A673 (cell line): ENCODE results near the gene HNRNPK. TPM values are rescaled to one million over a fixed set of nuclear protein-coding genes. Genes with fewer than 3 reads are reported as not detected.

ENCODE experiments used
- BruUV-seq: library from RNA; stranded (reverse); fragments of 400-500 nt; replicated peaks from 2 replicates; lab custom pipeline; 2021; lab: Mats Ljungman, UMichigan
- CTCF ChIA-PET: fragments of 300-600 bp; sonication (Branson Sonifier 250); formaldehyde crosslinking; loops from one replicate; lab custom pipeline; 2022; ENCODE audit warnings: antibody characterized with exemption; lab: Charles Lee
- POLR2A ChIA-PET: fragments of 300-600 bp; sonication (Branson Sonifier 250); formaldehyde crosslinking; loops from one replicate; lab custom pipeline; 2022; ENCODE audit warnings: antibody characterized with exemption; ENCODE audit not compliant: low non-redundant PET; lab: Charles Lee
- DNase-seq: peaks from one replicate; pipeline ENCODE4 v3.0.0-alpha.2; 2015; ENCODE audit warnings: low spot score
- H3K27ac ChIP-seq: fragments of 200-600 bp; sonication (generic); 2 replicates; pipeline ENCODE4 v1.5.1; 2016; ENCODE audit warnings: mixed run types, low read depth, mild to moderate bottlenecking, mixed read lengths, antibody characterized with exemption, low read length; ENCODE audit not compliant: poor library complexity, severe bottlenecking
- H3K27me3 ChIP-seq: fragments of 200-600 bp; sonication (generic); replicated peaks from 2 replicates; pipeline ENCODE4 v1.6.1; 2017; ENCODE audit warnings: mixed run types, low read depth, mild to moderate bottlenecking, mixed read lengths, antibody characterized with exemption, low read length; ENCODE audit not compliant: insufficient read depth, poor library complexity
- H3K36me3 ChIP-seq: fragments of 200-600 bp; sonication (generic); 2 replicates; pipeline ENCODE4 v1.6.1; 2016; ENCODE audit warnings: mixed run types, mild to moderate bottlenecking, mixed read lengths, antibody characterized with exemption, low read length; ENCODE audit not compliant: insufficient read depth, poor library complexity, severe bottlenecking
- H3K4me1 ChIP-seq: fragments of 200-600 bp; sonication (generic); 2 replicates; pipeline ENCODE4 v1.6.1; 2017; ENCODE audit warnings: mixed run types, mild to moderate bottlenecking, mixed read lengths, antibody characterized with exemption, low read length; ENCODE audit not compliant: insufficient read depth, poor library complexity, severe bottlenecking
- H3K4me3 ChIP-seq: fragments of 200-600 bp; sonication (generic); 2 replicates; pipeline ENCODE4 v1.5.1; 2016; ENCODE audit warnings: low read depth, mixed run types, mild to moderate bottlenecking, mixed read lengths, low read length; ENCODE audit not compliant: poor library complexity, severe bottlenecking
- H3K9me3 ChIP-seq: fragments of 200-600 bp; sonication (generic); 2 replicates; pipeline ENCODE4 v1.6.1; 2016; ENCODE audit warnings: mixed run types, low read depth, mild to moderate bottlenecking, mixed read lengths, antibody characterized with exemption, low read length; ENCODE audit not compliant: poor library complexity, severe bottlenecking
- CTCF ChIP-seq: fragments of 300-800, 200-600 bp; sonication (generic); conservative IDR thresholded peaks from 2 replicates; pipeline ENCODE4 v1.5.1; 2017; ENCODE audit warnings: low read depth, mild to moderate bottlenecking, antibody characterized with exemption, low read length, moderate library complexity, mixed read lengths
- EZH2 ChIP-seq: fragments of 200-600 bp; sonication (generic); IDR thresholded peaks from 2 replicates; pipeline ENCODE4 v1.6.1; 2017; ENCODE audit warnings: borderline replicate concordance, low read depth, mild to moderate bottlenecking, mixed read lengths, antibody characterized with exemption, low read length; ENCODE audit not compliant: poor library complexity, severe bottlenecking
- intact Hi-C: fragments of 100-400 bp; cut with micrococcal nuclease; formaldehyde crosslinking; loops from one replicate; pipeline ENCODE4 v1.10.0; 2022; ENCODE audit not compliant: unreplicated experiment
- total RNA-seq: library from RNA; stranded (reverse); gene quantifications from 2 replicates; pipeline ENCODE4 v1.2.3, GENCODE V29; 2021

Gene HNRNPK
- total RNA-seq, 1 experiment from 2014 or later = 872 TPM

- peaks cover 5% of the 10 kb centered on the region for H3K4me1 ChIP-seq
- ChIA-PET CTCF (no interaction called here), POLR2A (interaction anchor here (0.6 kb wide), 1 partner anchor 9 kb away, joined by 8 read pairs; no protein-coding TSS in a partner anchor)
- H3K9me3 ChIP-seq = no peaks in the 10 kb centered on the region
- H3K36me3 ChIP-seq = peaks cover 11% of the 10 kb centered on the region
- no peak overlapping the region for H3K4me3 ChIP-seq
- H3K27ac ChIP-seq = no peak overlapping the region
- no peaks in the 10 kb centered on the region for H3K27me3 ChIP-seq
- TF ChIP-seq EZH2 (no peak), CTCF (no peak)
- DNase-seq = no peak
- intact Hi-C loops = no loop called here
- no TSS peak for BruUV-seq
Observed at GRCh38 chr9:83962165-83962564, 17.9 kb downstream of the HNRNPK start.

- BruUV-seq = no TSS peak
- intact Hi-C loops = no loop called here
- Histone ChIP-seq H3K27me3 (no peaks in the 10 kb centered on the region), H3K27ac (no peak overlapping the region), H3K36me3 (no peaks in the 10 kb centered on the region), H3K9me3 (no peaks in the 10 kb centered on the region), H3K4me3 (no peak overlapping the region), H3K4me1 (peaks cover 5% of the 10 kb centered on the region)
- ChIA-PET POLR2A (interaction anchor here (0.6 kb wide), 2 partner anchors 818 to 858 kb away, joined by 3 to 5 read pairs; no protein-coding TSS in a partner anchor), CTCF (no interaction called here)
- no peak for DNase-seq
- TF ChIP-seq CTCF (no peak), EZH2 (no peak)
Observed at GRCh38 chr9:83960991-83961390, 19.0 kb downstream of the HNRNPK start.

- ChIA-PET POLR2A (no interaction called here), CTCF (no interaction called here)
- H3K27ac ChIP-seq = no peak overlapping the region
- TF ChIP-seq EZH2 (no peak), CTCF (no peak)
- no peak for DNase-seq
- no peak overlapping the region for H3K4me3 ChIP-seq
- no peaks in the 10 kb centered on the region for H3K4me1 ChIP-seq
- intact Hi-C loops = no loop called here
- no peaks in the 10 kb centered on the region for H3K9me3 ChIP-seq
- H3K36me3 ChIP-seq = no peaks in the 10 kb centered on the region
- H3K27me3 ChIP-seq = no peaks in the 10 kb centered on the region
- BruUV-seq = no TSS peak
Observed at GRCh38 chr9:83959061-83959460, 21.0 kb downstream of the HNRNPK start.
